ENCODE data around the gene CELF4. TPM values are rescaled to one million over a fixed set of nuclear protein-coding genes. Genes with fewer than 3 reads are reported as not detected.

CELF4 gene
- total RNA-seq, 2 donors from 2014 or later, result 1.4 TPM; not detected in 1

- H3K4me3 ChIP-seq, result no peak overlapping the region
- no peaks in the 10 kb centered on the region for H3K27me3 ChIP-seq
- H3K27ac ChIP-seq, result no peak overlapping the region
- H3K9me3 ChIP-seq, result no peaks in the 10 kb centered on the region
- H3K36me3 ChIP-seq, result no peaks in the 10 kb centered on the region
- intact Hi-C loops (cut with DNase I), result no loop called here
- H3K9ac ChIP-seq (ENCODE audit: low read depth in 2 of 2, low read length in 2 of 2), result no peak overlapping the region
- DNase-seq, result no peak
- H3K4me1 ChIP-seq, result no peaks in the 10 kb centered on the region
- TF ChIP-seq, protein P1, sequence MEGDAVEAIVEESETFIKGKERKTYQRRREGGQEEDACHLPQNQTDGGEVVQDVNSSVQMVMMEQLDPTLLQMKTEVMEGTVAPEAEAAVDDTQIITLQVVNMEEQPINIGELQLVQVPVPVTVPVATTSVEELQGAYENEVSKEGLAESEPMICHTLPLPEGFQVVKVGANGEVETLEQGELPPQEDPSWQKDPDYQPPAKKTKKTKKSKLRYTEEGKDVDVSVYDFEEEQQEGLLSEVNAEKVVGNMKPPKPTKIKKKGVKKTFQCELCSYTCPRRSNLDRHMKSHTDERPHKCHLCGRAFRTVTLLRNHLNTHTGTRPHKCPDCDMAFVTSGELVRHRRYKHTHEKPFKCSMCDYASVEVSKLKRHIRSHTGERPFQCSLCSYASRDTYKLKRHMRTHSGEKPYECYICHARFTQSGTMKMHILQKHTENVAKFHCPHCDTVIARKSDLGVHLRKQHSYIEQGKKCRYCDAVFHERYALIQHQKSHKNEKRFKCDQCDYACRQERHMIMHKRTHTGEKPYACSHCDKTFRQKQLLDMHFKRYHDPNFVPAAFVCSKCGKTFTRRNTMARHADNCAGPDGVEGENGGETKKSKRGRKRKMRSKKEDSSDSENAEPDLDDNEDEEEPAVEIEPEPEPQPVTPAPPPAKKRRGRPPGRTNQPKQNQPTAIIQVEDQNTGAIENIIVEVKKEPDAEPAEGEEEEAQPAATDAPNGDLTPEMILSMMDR (IDR thresholded peaks at IDR 0.05), result no peak
Observed at GRCh38 chr18:37238282-37239108, 327.1 kb downstream of the CELF4 start.

GRCh38 chr18:37235583-37235982, 330.0 kb downstream of the CELF4 start:
- intact Hi-C loops (cut with DNase I), result no loop called here

DNA sequence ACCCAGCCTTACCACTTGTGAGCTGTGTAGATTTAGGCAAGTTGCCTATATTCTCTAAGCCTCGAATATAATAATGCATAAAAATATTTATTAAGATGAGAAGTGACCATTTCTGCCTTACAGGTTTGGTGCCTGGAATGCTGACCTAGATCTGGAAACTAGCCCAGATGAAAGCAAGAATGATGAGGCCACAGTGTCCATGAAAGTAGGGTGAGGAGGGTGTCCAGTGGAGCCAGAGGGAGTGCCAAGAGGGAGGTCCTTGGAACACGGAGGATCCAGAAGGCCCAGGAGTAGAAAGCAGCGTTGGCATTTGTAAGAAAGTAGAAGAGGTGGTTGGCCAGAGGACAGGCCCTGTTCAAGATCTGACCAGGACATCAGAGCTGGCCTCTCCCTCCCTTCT, 334.3 kb downstream of the CELF4 start:
- H3K27ac ChIP-seq, result no peak overlapping the region

More at GRCh38 chr18:37235583-37235982, 330.0 kb downstream of the CELF4 start:
- Histone ChIP-seq H3K27me3 (no peaks in the 10 kb centered on the region), H3K9me3 (no peaks in the 10 kb centered on the region), H3K4me3 (no peak overlapping the region), H3K4me1 (no peaks in the 10 kb centered on the region), H3K27ac (no peak overlapping the region), H3K36me3 (no peaks in the 10 kb centered on the region), H3K9ac (ENCODE audit: low read depth in 2 of 2, low read length in 2 of 2) (no peak overlapping the region)
- TF ChIP-seq, protein P1 (IDR thresholded peaks at IDR 0.05), result no peak
- DNase-seq, result no peak

GRCh38 chr18:37230768-37231167, 334.8 kb downstream of the CELF4 start:
- TF ChIP-seq, protein P1 (IDR thresholded peaks at IDR 0.05), result no peak
- no peaks in the 10 kb centered on the region for H3K36me3 ChIP-seq
- DNase-seq, result no peak
- H3K9me3 ChIP-seq, result no peaks in the 10 kb centered on the region
- H3K9ac ChIP-seq (ENCODE audit: low read depth in 2 of 2, low read length in 2 of 2), result no peak overlapping the region
- no peak overlapping the region for H3K4me3 ChIP-seq
- H3K27ac ChIP-seq, result no peak overlapping the region
- no peaks in the 10 kb centered on the region for H3K4me1 ChIP-seq
- H3K27me3 ChIP-seq, result no peaks in the 10 kb centered on the region
- intact Hi-C loops (cut with DNase I), result no loop called here

More for the DNA sequence above, 334.3 kb downstream of the CELF4 start:
- H3K27me3 ChIP-seq, result no peaks in the 10 kb centered on the region
- intact Hi-C loops (cut with DNase I), result no loop called here
- H3K4me3 ChIP-seq, result no peak overlapping the region
- no peaks in the 10 kb centered on the region for H3K9me3 ChIP-seq
- no peak for DNase-seq
- no peaks in the 10 kb centered on the region for H3K36me3 ChIP-seq
- H3K4me1 ChIP-seq, result no peaks in the 10 kb centered on the region
- TF ChIP-seq, protein P1 (IDR thresholded peaks at IDR 0.05), result no peak
- no peak overlapping the region for H3K9ac ChIP-seq (ENCODE audit: low read depth in 2 of 2, low read length in 2 of 2)

- H3K27me3 ChIP-seq, result no peaks in the 10 kb centered on the region
- H3K4me1 ChIP-seq, result no peaks in the 10 kb centered on the region
- no peak overlapping the region for H3K27ac ChIP-seq
- intact Hi-C loops (cut with DNase I), result no loop called here
- H3K36me3 ChIP-seq, result no peaks in the 10 kb centered on the region
- DNase-seq, result no peak
- H3K9ac ChIP-seq (ENCODE audit: low read depth in 2 of 2, low read length in 2 of 2), result no peak overlapping the region
- no peaks in the 10 kb centered on the region for H3K9me3 ChIP-seq
- TF ChIP-seq, protein P1 (IDR thresholded peaks at IDR 0.05), result no peak
- no peak overlapping the region for H3K4me3 ChIP-seq
Observed at GRCh38 chr18:37225279-37225678, 340.3 kb downstream of the CELF4 start.

All from colonic mucosa (tissue), 4 donors.